NCI-H345 (cell line): ENCODE results near the gene POU6F2.

ENCODE experiments used
- DNase-seq: peaks from one replicate; lab custom pipeline; 2025; lab: John Stamatoyannopoulos, UW

Gene POU6F2

DNA sequence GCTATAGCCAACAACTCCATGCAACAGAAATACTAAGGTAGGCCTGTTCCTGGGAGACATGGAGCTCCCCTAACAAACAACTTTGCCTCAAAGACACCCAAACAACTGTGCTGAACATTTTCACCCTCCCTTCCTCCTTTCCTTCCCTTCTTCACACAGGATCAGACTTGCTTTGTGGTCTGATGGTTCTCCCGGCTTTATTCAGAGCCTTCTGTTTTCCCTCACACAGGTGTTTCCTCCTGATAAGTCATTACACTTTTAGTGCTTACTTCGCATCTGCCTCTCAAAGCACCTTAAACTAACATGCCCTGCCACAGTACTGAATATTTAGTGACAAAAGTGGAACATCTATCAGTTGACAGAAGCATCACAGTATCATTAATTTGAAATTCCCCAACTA lies 532.2 kb downstream of the POU6F2 start:
- no peak for DNase-seq

DNA sequence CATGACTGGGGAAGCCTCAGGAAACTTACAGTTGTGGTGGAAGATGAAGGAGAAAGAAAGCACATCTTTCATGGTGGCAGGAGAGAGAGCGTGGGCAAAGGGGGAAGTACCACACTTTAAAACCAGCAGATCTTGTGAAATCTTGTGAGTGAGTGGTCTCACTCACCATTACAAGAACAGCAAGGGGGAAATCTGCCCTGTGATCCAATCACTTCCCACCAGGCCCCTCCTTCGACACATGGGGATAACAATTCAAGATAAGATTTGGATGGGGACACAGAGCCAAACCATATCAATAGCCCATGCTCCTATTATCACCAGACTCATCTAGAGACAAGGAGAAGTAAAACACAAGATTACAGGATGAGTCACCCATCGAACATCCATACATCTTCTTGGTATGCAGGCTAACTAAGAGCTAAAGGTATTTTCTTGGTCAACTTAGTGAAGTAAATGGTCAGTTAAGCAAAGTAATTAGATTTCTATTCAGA lies 533.2 kb downstream of the POU6F2 start:
- DNase-seq = no peak

DNA sequence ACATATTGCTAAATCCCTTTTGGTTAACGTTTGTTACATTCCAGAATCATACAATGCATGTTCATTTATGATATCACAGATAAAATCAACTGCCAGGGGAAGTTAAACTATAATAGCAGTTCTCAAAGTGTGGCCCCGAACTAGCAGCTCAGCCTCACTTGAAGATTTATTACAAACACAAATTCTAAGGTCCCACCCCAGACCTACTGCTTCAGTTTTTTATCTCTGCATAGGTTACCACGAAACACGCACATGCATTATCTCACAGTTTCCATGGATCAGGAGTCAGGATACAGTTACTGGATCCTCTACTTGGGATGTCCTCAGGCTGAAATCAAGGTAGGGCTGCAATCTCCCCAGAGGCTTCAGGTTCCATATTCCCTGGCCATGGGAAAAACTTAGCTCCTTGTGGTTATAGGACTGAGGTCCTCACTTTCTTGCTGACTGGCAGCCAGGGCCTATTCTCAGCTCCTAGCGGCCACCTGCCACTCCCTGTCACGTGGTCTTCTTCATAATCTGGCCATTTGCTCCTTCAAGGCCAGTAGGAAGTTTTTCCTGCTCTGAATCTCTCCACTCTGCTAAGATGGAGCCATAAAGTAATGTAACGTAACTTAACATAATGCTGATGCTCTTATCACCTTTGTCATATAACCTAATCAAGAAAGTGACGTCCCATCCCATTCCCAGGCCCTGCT lies 538.0 kb downstream of the POU6F2 start:
- DNase-seq = no peak

DNA sequence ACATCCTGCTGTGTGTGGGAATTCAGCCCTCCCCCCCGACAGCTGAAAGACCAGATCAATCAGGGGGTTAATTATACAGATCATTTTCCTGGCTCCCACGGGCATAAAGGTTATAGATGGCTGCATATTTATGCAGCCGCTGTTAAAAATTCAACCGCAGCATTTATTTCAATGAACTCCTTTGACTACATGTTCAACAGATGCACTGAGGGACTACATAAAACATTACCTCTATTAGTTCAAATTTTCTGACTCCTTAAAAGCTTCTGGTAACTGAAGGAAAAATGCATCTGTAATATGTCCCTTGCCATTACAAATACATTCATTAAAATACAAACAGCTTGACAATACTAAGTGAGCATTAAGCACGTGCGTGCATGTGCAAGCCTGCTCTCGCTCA lies 538.8 kb downstream of the POU6F2 start:
- no peak for DNase-seq

DNA sequence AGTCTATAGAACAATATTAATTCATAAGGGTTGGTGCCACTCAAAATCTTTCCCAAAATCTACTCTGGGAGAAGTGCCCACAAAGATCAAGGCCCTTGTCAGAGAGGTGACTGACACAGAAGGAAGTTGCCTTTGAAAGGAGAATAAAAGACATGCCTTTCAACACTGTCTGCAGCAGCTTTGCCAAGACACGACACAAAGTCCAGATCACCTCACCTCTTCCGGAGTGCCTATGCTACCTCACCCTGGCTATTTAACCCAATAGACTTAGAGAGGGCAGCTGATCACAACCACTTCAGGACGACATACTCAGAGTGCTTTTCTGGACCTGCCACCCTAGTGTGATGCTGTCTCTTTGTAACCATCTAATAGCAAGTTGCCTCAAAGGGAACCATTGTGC lies 539.5 kb downstream of the POU6F2 start:
- DNase-seq = no peak
